Smooth muscle cell (in vitro differentiated cells): ENCODE measurements around the gene GRIN2C. TPM values are rescaled to one million over a fixed set of nuclear protein-coding genes. Genes with fewer than 3 reads are reported as not detected.

Experiments used
- DNase-seq: peaks from one replicate; lab custom pipeline; 2025; ENCODE audit not compliant: unreplicated experiment; lab: John Stamatoyannopoulos, UW
- H2AFZ ChIP-seq: fragments of 200-600 bp; sonication (generic); 2 replicates; pipeline ENCODE4 v1.6.0; 2016; ENCODE audit warnings: antibody characterized with exemption, low read depth, mild to moderate bottlenecking
- H3F3A ChIP-seq: fragments of 200-600 bp; sonication (generic); 2 replicates; pipeline ENCODE4 v1.6.0; 2017; ENCODE audit warnings: antibody characterized with exemption, low read depth
- H3K27ac ChIP-seq: fragments of 200-600 bp; sonication (generic); 2 replicates; pipeline ENCODE4 v1.5.1; 2016; ENCODE audit warnings: low read depth, mild to moderate bottlenecking
- H3K27me3 ChIP-seq: fragments of 200-600 bp; sonication (generic); 2 replicates; pipeline ENCODE4 v1.6.1; 2016; ENCODE audit warnings: low read depth, mild to moderate bottlenecking
- H3K36me3 ChIP-seq: fragments of 200-600 bp; sonication (generic); 2 replicates; pipeline ENCODE4 v1.5.1; 2016; ENCODE audit warnings: low read depth
- H3K4me1 ChIP-seq: fragments of 200-600 bp; sonication (generic); 2 replicates; pipeline ENCODE4 v1.5.1; 2016; ENCODE audit warnings: low read depth
- H3K4me2 ChIP-seq: fragments of 200-600 bp; sonication (generic); 2 replicates; pipeline ENCODE4 v1.6.0; 2016; ENCODE audit warnings: mild to moderate bottlenecking
- H3K4me3 ChIP-seq: fragments of 200-600 bp; sonication (generic); 2 replicates; pipeline ENCODE4 v1.5.1; 2016; ENCODE audit warnings: mild to moderate bottlenecking
- H3K79me2 ChIP-seq: fragments of 200-600 bp; sonication (generic); 2 replicates; pipeline ENCODE4 v1.6.0; 2016; ENCODE audit warnings: low read depth, mild to moderate bottlenecking
- H3K9ac ChIP-seq: fragments of 200-600 bp; sonication (generic); 2 replicates; pipeline ENCODE4 v1.6.0; 2016; ENCODE audit warnings: low read depth
- H3K9me3 ChIP-seq: fragments of 200-600 bp; sonication (generic); replicated peaks from 2 replicates; pipeline ENCODE4 v1.5.1; 2016; ENCODE audit warnings: low read depth
- H4K20me1 ChIP-seq: fragments of 200-600 bp; sonication (generic); 2 replicates; pipeline ENCODE4 v1.6.0; 2016; ENCODE audit warnings: low read depth
- CTCF ChIP-seq: fragments of 200-600 bp; sonication (generic); IDR thresholded peaks from 2 replicates; pipeline ENCODE4 v1.5.1; 2017; ENCODE audit warnings: borderline replicate concordance, mild to moderate bottlenecking, antibody characterized with exemption; ENCODE audit not compliant: insufficient read depth, poor library complexity, severe bottlenecking
- WGBS: methylation state at CpG from one replicate; pipeline ENCODE4 v1.1.7; 2016; ENCODE audit warnings: low lambda C conversion rate; 5-methylcytosine and 5-hydroxymethylcytosine counted together
- polyA plus RNA-seq: library from polyadenylated mRNA; unstranded; fragments of >200 nt; fragmentation: Nextera tagmentation; extraction: Ambion mirVana; gene quantifications from 2 replicates; pipeline ENCODE4 v1.2.1, GENCODE V29; 2016
- total RNA-seq: library from RNA; depleted of rRNA; stranded (reverse); fragments of >200 nt; gene quantifications from 2 replicates; pipeline ENCODE4 v1.2.3, GENCODE V29; 2014

The GRIN2C gene
- total and polyA plus RNA-seq, 2 experiments from 2014 or later, result 0.13 to 0.32 TPM

- Histone ChIP-seq H3K4me1 (peaks cover 6% of the 10 kb centered on the region), H4K20me1 (peaks cover 3% of the 10 kb centered on the region), H2AFZ (no peak overlapping the region), H3F3A (no peaks in the 10 kb centered on the region), H3K4me3 (no peak overlapping the region), H3K4me2 (peak overlapping the region; percentile 39), H3K36me3 (no peaks in the 10 kb centered on the region), H3K27me3 (peaks cover 58% of the 10 kb centered on the region), H3K27ac (no peak overlapping the region), H3K9me3 (no peaks in the 10 kb centered on the region), H3K79me2 (no peaks in the 10 kb centered on the region), H3K9ac (no peak overlapping the region)
- DNase-seq, result no peak
- 18% methylated on average over 15 of the region's 36 CpGs for WGBS
- no peak for TF ChIP-seq CTCF
These were observed 2.0 kb upstream of the GRIN2C start for GRCh38 chr17:74861662-74862107.

GRCh38 chr17:74860872-74861661 is 1.4 kb upstream of the GRIN2C start:
- H3K9me3 ChIP-seq, result no peaks in the 10 kb centered on the region
- H3K9ac ChIP-seq, result no peak overlapping the region
- peaks cover 3% of the 10 kb centered on the region for H4K20me1 ChIP-seq
- H3K4me2 ChIP-seq, result peak overlapping the region; percentile 69
- H3K4me1 ChIP-seq, result peaks cover 6% of the 10 kb centered on the region
- TF ChIP-seq CTCF, result no peak
- no peak for DNase-seq
- H2AFZ ChIP-seq, result no peak overlapping the region
- no peaks in the 10 kb centered on the region for H3K36me3 ChIP-seq
- 2% methylated on average over 50 of the region's 96 CpGs for WGBS
- H3K79me2 ChIP-seq, result no peaks in the 10 kb centered on the region
- H3F3A ChIP-seq, result no peaks in the 10 kb centered on the region
- no peak overlapping the region for H3K4me3 ChIP-seq
- no peak overlapping the region for H3K27ac ChIP-seq
- H3K27me3 ChIP-seq, result peaks cover 62% of the 10 kb centered on the region

GRCh38 chr17:74860229-74860871 is 665 bp upstream of the GRIN2C start:
- Histone ChIP-seq H3K27me3 (peaks cover 69% of the 10 kb centered on the region), H3K79me2 (no peaks in the 10 kb centered on the region), H3F3A (no peaks in the 10 kb centered on the region), H3K9ac (no peak overlapping the region), H2AFZ (no peak overlapping the region), H3K4me2 (no peak overlapping the region), H3K36me3 (no peaks in the 10 kb centered on the region), H3K4me1 (peaks cover 6% of the 10 kb centered on the region), H3K4me3 (no peak overlapping the region), H3K27ac (no peak overlapping the region), H4K20me1 (peaks cover 3% of the 10 kb centered on the region), H3K9me3 (no peaks in the 10 kb centered on the region)
- no peak for TF ChIP-seq CTCF
- DNase-seq, result no peak
- WGBS, result 17% methylated on average over 34 of the region's 44 CpGs
